ENCODE results near the gene PCGF5. TPM values are rescaled to one million over a fixed set of nuclear protein-coding genes. Genes with fewer than 3 reads are reported as not detected.
A peak's percentile ranks its signal among the peaks of the same experiment; 100 is the strongest.
"Not testable (repeated sequence)": the region's sequence is repeated elsewhere in the genome, so short reads cannot be mapped to it uniquely, and the experiment has no call there.

Gene PCGF5
- 11.4 to 13.6 TPM (median 11.6 TPM) in 3 replicates for total RNA-seq

GRCh38 chr10:91220194-91220953 lies at the start of gene PCGF5:
Gene PCGF5, plus strand, starts transcription at chr10:91220663. Its CDS starts 2,209 bp downstream, at chr10:91222872.
- peaks cover 42% of the 10 kb centered on the region for H3K27me3 Mint-ChIP-seq (ENCODE audit: low read depth)
- no peak for TF ChIP-seq CTCF (IDR thresholded peaks at IDR 0.05; ENCODE audit: unreplicated experiment)
- peak; percentile 81 to 92 for DNase-seq (ENCODE audit: low spot score in 2 of 2, unreplicated experiment in 2 of 2)
- H3K9me3 Mint-ChIP-seq: no peaks in the 10 kb centered on the region
- peaks cover 17% of the 10 kb centered on the region for H3K4me1 Mint-ChIP-seq
- peak within 1 kb of the TSS; percentile 85 for H3K4me3 Mint-ChIP-seq
- peaks cover 3% of the 10 kb centered on the region for H3K36me3 Mint-ChIP-seq
- H3K27ac Mint-ChIP-seq: peak within 1 kb of the TSS; percentile 70

GRCh38 chr10:91171485-91171884 lies 49.0 kb upstream of the PCGF5 start:
- peaks cover 7% of the 10 kb centered on the region for H3K36me3 Mint-ChIP-seq
- H3K4me3 Mint-ChIP-seq: no peak overlapping the region
- H3K9me3 Mint-ChIP-seq: peaks cover 25% of the 10 kb centered on the region
- peaks cover 5% of the 10 kb centered on the region for H3K4me1 Mint-ChIP-seq
- H3K27ac Mint-ChIP-seq: no peak overlapping the region
- DNase-seq (ENCODE audit: low spot score in 2 of 2, unreplicated experiment in 2 of 2): no peak
- no peak for TF ChIP-seq CTCF (IDR thresholded peaks at IDR 0.05; ENCODE audit: unreplicated experiment)
- H3K27me3 Mint-ChIP-seq (ENCODE audit: low read depth): peaks cover 17% of the 10 kb centered on the region

GRCh38 chr10:91172348-91172747 lies 48.1 kb upstream of the PCGF5 start:
- Mint-ChIP-seq H3K36me3 (peaks cover 9% of the 10 kb centered on the region), H3K27me3 (ENCODE audit: low read depth) (peaks cover 12% of the 10 kb centered on the region)

GRCh38 chr10:91185239-91185875 lies 35.1 kb upstream of the PCGF5 start:
- TF ChIP-seq CTCF (IDR thresholded peaks at IDR 0.05; ENCODE audit: unreplicated experiment): no peak
- peaks cover 15% of the 10 kb centered on the region for H3K36me3 Mint-ChIP-seq
- no peak overlapping the region for H3K4me3 Mint-ChIP-seq
- no peaks in the 10 kb centered on the region for H3K4me1 Mint-ChIP-seq
- H3K9me3 Mint-ChIP-seq: peaks cover 40% of the 10 kb centered on the region
- no peak for DNase-seq (ENCODE audit: low spot score in 2 of 2, unreplicated experiment in 2 of 2)
- no peak overlapping the region for H3K27ac Mint-ChIP-seq
- no peaks in the 10 kb centered on the region for H3K27me3 Mint-ChIP-seq (ENCODE audit: low read depth)

More at GRCh38 chr10:91172348-91172747, 48.1 kb upstream of the PCGF5 start:
- H3K9me3 Mint-ChIP-seq: peaks cover 27% of the 10 kb centered on the region
- no peak overlapping the region for H3K4me3 Mint-ChIP-seq
- no peak for DNase-seq (ENCODE audit: low spot score in 2 of 2, unreplicated experiment in 2 of 2)
- no peak for TF ChIP-seq CTCF (IDR thresholded peaks at IDR 0.05; ENCODE audit: unreplicated experiment)
- H3K27ac Mint-ChIP-seq: no peak overlapping the region
- H3K4me1 Mint-ChIP-seq: peaks cover 4% of the 10 kb centered on the region

GRCh38 chr10:91187156-91187555 lies 33.3 kb upstream of the PCGF5 start:
- Mint-ChIP-seq H3K9me3 (peaks cover 22% of the 10 kb centered on the region), H3K4me1 (no peaks in the 10 kb centered on the region), H3K27ac (no peak overlapping the region), H3K27me3 (ENCODE audit: low read depth) (no peaks in the 10 kb centered on the region), H3K4me3 (no peak overlapping the region), H3K36me3 (peaks cover 4% of the 10 kb centered on the region)
- no peak for DNase-seq (ENCODE audit: low spot score in 2 of 2, unreplicated experiment in 2 of 2)
- no peak for TF ChIP-seq CTCF (IDR thresholded peaks at IDR 0.05; ENCODE audit: unreplicated experiment)

- not testable (repeated sequence) for H3K27ac Mint-ChIP-seq; H3K4me1 Mint-ChIP-seq; H3K27me3 Mint-ChIP-seq (ENCODE audit: low read depth); H3K4me3 Mint-ChIP-seq; H3K36me3 Mint-ChIP-seq; DNase-seq (ENCODE audit: low spot score in 2 of 2, unreplicated experiment in 2 of 2)
- H3K9me3 Mint-ChIP-seq: peaks cover 13% of the 10 kb centered on the region
These were observed 32.5 kb upstream of the PCGF5 start for GRCh38 chr10:91188010-91188409.

Measured in mesothelial cell of epicardium (in vitro differentiated cells).